H1 (cell line): ENCODE results near the gene FAR2. TPM values are rescaled to one million over a fixed set of nuclear protein-coding genes. Genes with fewer than 3 reads are reported as not detected.

Source experiments
- CEBPB ChIP-seq: IDR thresholded peaks from 2 replicates; pipeline ENCODE4 v1.6.1; 2012; ENCODE audit warnings: low read depth, low read length
- EZH2 ChIP-seq: fragments of 200-600 bp; sonication (generic); IDR thresholded peaks from 2 replicates; pipeline ENCODE4 v1.7.1; 2012; ENCODE audit warnings: low read depth, mild to moderate bottlenecking, moderate library complexity, low read length, inconsistent platforms; ENCODE audit not compliant: severe bottlenecking
- KDM5A ChIP-seq: fragments of 200-600 bp; IDR thresholded peaks from 2 replicates; pipeline ENCODE4 v1.7.1; 2012; ENCODE audit warnings: mild to moderate bottlenecking, low read length, inconsistent platforms, mixed read lengths
- POLR2A ChIP-seq, 2 experiments: IDR thresholded peaks; 1 replicate in 1 of 2; 2 replicates in 1 of 2; pipeline ENCODE4 v1.6.1; 2011; ENCODE audit warnings: low read depth in 2 of 2, low read length in 2 of 2, mild to moderate bottlenecking in 2 of 2; ENCODE audit errors: control extremely low read depth in 1 of 2
- RFX5 ChIP-seq: IDR thresholded peaks from 2 replicates; pipeline ENCODE4 v1.6.1; 2011; ENCODE audit warnings: low read depth, low read length, improper control_type of control experiment, borderline replicate concordance
- polyA plus RNA-seq, 7 experiments: library from polyadenylated mRNA; depleted of rRNA in 3 of 7; stranded (reverse) in 5 of 7; unstranded in 2 of 7; fragments of >200 nt in 5 of 7; fragments of 200-250 nt in 2 of 7; gene quantifications; 1 replicate in 5 of 7; 2 replicates in 1 of 7; 4 replicates in 1 of 7; pipeline versions ENCODE4 v1.2.1 to v1.2.3, GENCODE V29; 2011 to 2013; ENCODE audit warnings: missing spikeins in 2 of 7, mixed read lengths in 2 of 7
- total RNA-seq: library from RNA; stranded (reverse); fragmentation: NEBNext Ultra II Directional; extraction: Animal tissue kit (Norgen Biotek cat#: 25700); gene quantifications from 2 replicates; pipeline ENCODE4 v1.2.1, GENCODE V29; 2021

FAR2 gene
- total and polyA plus RNA-seq, 2 of the 8 experiments (the other 6 are each of a cell fraction or from before 2014, with no cell fraction given): 24.0 to 24.1 TPM

DNA sequence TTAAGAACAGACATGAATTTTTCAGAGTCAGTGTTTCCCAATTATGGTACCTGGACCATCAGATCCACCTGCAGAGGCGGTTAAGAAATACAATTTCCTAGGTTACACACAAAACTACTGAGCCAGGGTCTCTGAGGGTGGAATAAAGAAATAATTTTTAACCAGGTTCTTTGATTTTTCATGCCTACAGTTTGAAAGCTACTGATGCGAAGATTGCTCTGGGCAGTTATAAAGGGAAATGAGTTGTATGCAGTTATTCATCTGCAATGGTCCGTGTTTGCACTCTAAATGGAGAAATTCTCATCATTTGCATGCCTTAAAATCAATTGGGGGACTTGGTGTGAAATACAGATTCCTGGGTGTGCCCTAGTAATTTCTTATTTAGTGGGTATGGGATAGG is 142.1 kb downstream of the FAR2 start (continued):
- TF ChIP-seq RFX5: no peak
- no peak for TF ChIP-seq CEBPB
- no peak for TF ChIP-seq KDM5A
- no peak for TF ChIP-seq EZH2
- TF ChIP-seq POLR2A (IDR thresholded peaks at IDR 0.05; ENCODE audit: control extremely low read depth in 1 of 2, low read depth in 2 of 2, low read length in 2 of 2): no peak
